ENCODE results near the gene GTF2B. TPM values are rescaled to one million over a fixed set of nuclear protein-coding genes. Genes with fewer than 3 reads are reported as not detected.

The GTF2B gene
- total RNA-seq, 1 donor from 2014 or later = 28.3 TPM

DNA sequence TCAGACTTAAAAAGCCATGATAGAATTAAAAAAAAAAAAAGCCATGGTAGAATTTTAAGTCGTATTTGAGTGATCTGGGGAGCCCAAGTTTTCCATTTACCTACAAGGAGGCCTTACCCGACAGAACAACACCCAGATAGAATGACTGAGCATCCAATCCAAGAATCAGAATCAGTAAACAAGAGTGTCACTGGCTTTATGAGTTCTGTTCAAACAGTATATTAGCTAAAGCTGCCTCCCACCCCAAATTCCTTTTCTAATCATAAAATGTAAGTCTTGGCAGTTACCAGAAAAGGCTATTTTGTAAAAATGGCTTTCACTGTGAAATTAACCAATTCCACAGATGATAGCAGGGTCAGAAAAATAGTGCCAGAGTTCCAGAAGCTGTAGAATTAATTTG is 1.2 kb downstream of the GTF2B start:
- Histone ChIP-seq H3K27ac (ENCODE audit: low read depth, low read length) (peak overlapping the region; percentile 21), H3K9ac (ENCODE audit: low read length) (peak overlapping the region; percentile 98), H3K4me1 (ENCODE audit: insufficient read depth, low read length) (peaks cover 4% of the 10 kb centered on the region), H3K4me2 (ENCODE audit: low read length) (peak overlapping the region; percentile 97), H3K79me2 (ENCODE audit: insufficient read depth, low read length) (peaks cover 51% of the 10 kb centered on the region), H3K9me3 (ENCODE audit: insufficient read depth, low read depth, low read length) (no peaks in the 10 kb centered on the region), H4K20me1 (ENCODE audit: insufficient read depth, low read length) (peaks cover 27% of the 10 kb centered on the region), H3K27me3 (ENCODE audit: insufficient read depth, low read length) (no peaks in the 10 kb centered on the region), H2AFZ (ENCODE audit: low read depth, low read length) (no peak overlapping the region), H3K4me3 (ENCODE audit: insufficient read depth, low read depth, low read length) (peak overlapping the region; percentile 97), H3K36me3 (ENCODE audit: insufficient read depth, low read length) (peaks cover 11% of the 10 kb centered on the region)
- DNase-seq (ENCODE audit: low read depth) (no peak), FAIRE-seq (no peak)
- H3K4me3 Mint-ChIP-seq (ENCODE audit: unreplicated experiment) = peak overlapping the region; percentile 93
- H3K27ac Mint-ChIP-seq (ENCODE audit: unreplicated experiment) = peak overlapping the region; percentile 73
- H3K4me1 Mint-ChIP-seq (ENCODE audit: low read depth, unreplicated experiment) = peaks cover 12% of the 10 kb centered on the region
- TF ChIP-seq, protein P1, sequence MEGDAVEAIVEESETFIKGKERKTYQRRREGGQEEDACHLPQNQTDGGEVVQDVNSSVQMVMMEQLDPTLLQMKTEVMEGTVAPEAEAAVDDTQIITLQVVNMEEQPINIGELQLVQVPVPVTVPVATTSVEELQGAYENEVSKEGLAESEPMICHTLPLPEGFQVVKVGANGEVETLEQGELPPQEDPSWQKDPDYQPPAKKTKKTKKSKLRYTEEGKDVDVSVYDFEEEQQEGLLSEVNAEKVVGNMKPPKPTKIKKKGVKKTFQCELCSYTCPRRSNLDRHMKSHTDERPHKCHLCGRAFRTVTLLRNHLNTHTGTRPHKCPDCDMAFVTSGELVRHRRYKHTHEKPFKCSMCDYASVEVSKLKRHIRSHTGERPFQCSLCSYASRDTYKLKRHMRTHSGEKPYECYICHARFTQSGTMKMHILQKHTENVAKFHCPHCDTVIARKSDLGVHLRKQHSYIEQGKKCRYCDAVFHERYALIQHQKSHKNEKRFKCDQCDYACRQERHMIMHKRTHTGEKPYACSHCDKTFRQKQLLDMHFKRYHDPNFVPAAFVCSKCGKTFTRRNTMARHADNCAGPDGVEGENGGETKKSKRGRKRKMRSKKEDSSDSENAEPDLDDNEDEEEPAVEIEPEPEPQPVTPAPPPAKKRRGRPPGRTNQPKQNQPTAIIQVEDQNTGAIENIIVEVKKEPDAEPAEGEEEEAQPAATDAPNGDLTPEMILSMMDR (IDR thresholded peaks at IDR 0.05; ENCODE audit: insufficient read depth, low read depth, low read length) = no peak
- TF ChIP-seq EZH2 (IDR thresholded peaks at IDR 0.05; ENCODE audit: insufficient read depth, low read length) = no peak
- peaks cover 2% of the 10 kb centered on the region for H3K36me3 Mint-ChIP-seq (ENCODE audit: low read depth, unreplicated experiment)
- H3K27me3 Mint-ChIP-seq (ENCODE audit: low read depth, unreplicated experiment) = no peaks in the 10 kb centered on the region
- H3K9me3 Mint-ChIP-seq (ENCODE audit: unreplicated experiment) = no peaks in the 10 kb centered on the region

DNA sequence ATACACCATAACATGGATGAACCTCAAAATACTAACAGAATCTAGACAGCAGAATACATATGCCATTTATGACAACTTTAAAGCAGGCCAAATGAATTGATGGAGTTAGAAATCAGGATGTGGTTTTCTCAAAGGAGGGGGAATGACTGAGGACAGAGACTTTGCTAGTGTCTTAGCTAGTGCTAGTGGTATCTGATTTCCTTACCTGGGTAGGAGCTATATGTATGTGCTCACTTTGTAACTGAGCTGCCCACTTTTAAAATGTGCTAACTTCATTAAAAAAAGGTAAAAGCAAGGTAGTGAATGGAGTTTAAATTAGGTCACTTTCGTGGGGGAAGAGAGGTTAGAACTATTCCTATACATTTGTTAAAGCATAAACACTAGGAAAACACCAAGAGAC is 2.6 kb downstream of the GTF2B start:
- Histone ChIP-seq H2AFZ (ENCODE audit: low read depth, low read length) (no peak overlapping the region), H3K27me3 (ENCODE audit: insufficient read depth, low read length) (no peaks in the 10 kb centered on the region), H3K4me1 (ENCODE audit: insufficient read depth, low read length) (peaks cover 4% of the 10 kb centered on the region), H3K27ac (ENCODE audit: low read depth, low read length) (no peak overlapping the region), H3K9me3 (ENCODE audit: insufficient read depth, low read depth, low read length) (no peaks in the 10 kb centered on the region), H3K9ac (ENCODE audit: low read length) (no peak overlapping the region), H4K20me1 (ENCODE audit: insufficient read depth, low read length) (peaks cover 27% of the 10 kb centered on the region), H3K4me3 (ENCODE audit: insufficient read depth, low read depth, low read length) (no peak overlapping the region), H3K36me3 (ENCODE audit: insufficient read depth, low read length) (peaks cover 19% of the 10 kb centered on the region), H3K79me2 (ENCODE audit: insufficient read depth, low read length) (peaks cover 58% of the 10 kb centered on the region), H3K4me2 (ENCODE audit: low read length) (peak overlapping the region; percentile 45)
- TF ChIP-seq, protein P1 (IDR thresholded peaks at IDR 0.05; ENCODE audit: insufficient read depth, low read depth, low read length) = no peak
- no peak for TF ChIP-seq EZH2 (IDR thresholded peaks at IDR 0.05; ENCODE audit: insufficient read depth, low read length)
- H3K4me1 Mint-ChIP-seq (ENCODE audit: low read depth, unreplicated experiment) = peaks cover 13% of the 10 kb centered on the region
- H3K36me3 Mint-ChIP-seq (ENCODE audit: low read depth, unreplicated experiment) = peaks cover 4% of the 10 kb centered on the region
- H3K27ac Mint-ChIP-seq (ENCODE audit: unreplicated experiment) = no peak overlapping the region
- no peaks in the 10 kb centered on the region for H3K27me3 Mint-ChIP-seq (ENCODE audit: low read depth, unreplicated experiment)
- H3K4me3 Mint-ChIP-seq (ENCODE audit: unreplicated experiment) = peak overlapping the region; percentile 71
- DNase-seq (ENCODE audit: low read depth) (no peak), FAIRE-seq (no peak)
- no peaks in the 10 kb centered on the region for H3K9me3 Mint-ChIP-seq (ENCODE audit: unreplicated experiment)

DNA sequence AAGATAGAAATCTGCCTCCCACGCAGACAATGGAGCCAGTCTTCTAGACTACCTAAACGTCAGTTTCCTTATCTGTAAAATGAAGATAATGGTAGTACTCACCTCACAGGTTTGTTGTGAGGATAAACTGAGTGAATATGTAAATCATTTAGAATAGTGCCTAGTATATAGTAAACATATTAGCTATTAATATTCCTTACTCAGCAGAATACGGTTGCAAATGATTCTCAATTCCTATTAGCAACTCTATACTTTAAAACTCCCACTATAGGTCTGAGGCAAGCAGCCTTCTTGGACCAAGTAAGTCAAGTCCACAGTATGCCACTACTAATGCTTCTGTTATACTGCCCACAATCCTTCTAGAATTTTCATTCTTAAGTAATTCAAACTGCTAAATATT is 5.4 kb downstream of the GTF2B start:
- Mint-ChIP-seq H3K4me1 (ENCODE audit: low read depth, unreplicated experiment) (peaks cover 29% of the 10 kb centered on the region), H3K9me3 (ENCODE audit: unreplicated experiment) (no peaks in the 10 kb centered on the region)

More for the DNA sequence above, 5.4 kb downstream of the GTF2B start:
- no peak for FAIRE-seq
- no peaks in the 10 kb centered on the region for H3K27me3 ChIP-seq (ENCODE audit: insufficient read depth, low read length)
- no peak overlapping the region for H3K9ac ChIP-seq (ENCODE audit: low read length)
- no peak overlapping the region for H3K4me3 ChIP-seq (ENCODE audit: insufficient read depth, low read depth, low read length)
- H3K36me3 Mint-ChIP-seq (ENCODE audit: low read depth, unreplicated experiment) = peaks cover 7% of the 10 kb centered on the region
- no peak overlapping the region for H3K27ac Mint-ChIP-seq (ENCODE audit: unreplicated experiment)
- no peak overlapping the region for H2AFZ ChIP-seq (ENCODE audit: low read depth, low read length)
- H3K9me3 ChIP-seq (ENCODE audit: insufficient read depth, low read depth, low read length) = no peaks in the 10 kb centered on the region
- no peak for TF ChIP-seq EZH2 (IDR thresholded peaks at IDR 0.05; ENCODE audit: insufficient read depth, low read length)
- TF ChIP-seq, protein P1 (IDR thresholded peaks at IDR 0.05; ENCODE audit: insufficient read depth, low read depth, low read length) = no peak
- H3K27ac ChIP-seq (ENCODE audit: low read depth, low read length) = no peak overlapping the region
- H3K4me1 ChIP-seq (ENCODE audit: insufficient read depth, low read length) = peaks cover 4% of the 10 kb centered on the region
- no peak overlapping the region for H3K4me2 ChIP-seq (ENCODE audit: low read length)
- H3K27me3 Mint-ChIP-seq (ENCODE audit: low read depth, unreplicated experiment) = no peaks in the 10 kb centered on the region
- DNase-seq (ENCODE audit: low read depth) = no peak
- H4K20me1 ChIP-seq (ENCODE audit: insufficient read depth, low read length) = peaks cover 37% of the 10 kb centered on the region
- H3K79me2 ChIP-seq (ENCODE audit: insufficient read depth, low read length) = peaks cover 76% of the 10 kb centered on the region
- H3K4me3 Mint-ChIP-seq (ENCODE audit: unreplicated experiment) = no peak overlapping the region
- peaks cover 23% of the 10 kb centered on the region for H3K36me3 ChIP-seq (ENCODE audit: insufficient read depth, low read length)

Data from astrocyte (in vitro differentiated cells and primary cell).